Measurements from ENCODE around the gene INPP5K. TPM values are rescaled to one million over a fixed set of nuclear protein-coding genes. Genes with fewer than 3 reads are reported as not detected.

INPP5K gene
- total and polyA plus RNA-seq, 7 donors, result 25.7 to 66.5 (median 41.0) TPM

- H3K9me3 ChIP-seq, result no peaks in the 10 kb centered on the region
- intact Hi-C loops (cut with DNase I), result no loop called here
- no peak overlapping the region for H3K4me3 ChIP-seq
- H3K27me3 ChIP-seq, result no peaks in the 10 kb centered on the region
- H3K36me3 ChIP-seq, result peaks cover 38 to 80% (median 39%) of the 10 kb centered on the region in 4 donors
- no peak for DNase-seq
- TF ChIP-seq POLR2AphosphoS5 (IDR thresholded peaks at IDR 0.05) (peak in 1 of 4 donors; percentile 13), POLR2A (IDR thresholded peaks at IDR 0.05) (no peak)
- peak overlapping the region; percentile 27 to 100 (median 66) for H3K27ac ChIP-seq
- WGBS, 2 donors, result 81 to 86% methylated on average over 18 of the region's 18 CpGs
- peaks cover 0 to 52% (median 40%) of the 10 kb centered on the region in 4 donors for H3K4me1 ChIP-seq
Observed at GRCh38 chr17:1480747-1481465, 35.5 kb downstream of the INPP5K start.

GRCh38 chr17:1478418-1478817 is 38.0 kb downstream of the INPP5K start:
- H3K4me3 ChIP-seq, result no peak overlapping the region
- DNase-seq, result no peak
- H3K27ac ChIP-seq, result peak overlapping the region in 1 of 4 donors; percentile 21
- peaks cover 0 to 34% (median 24%) of the 10 kb centered on the region in 4 donors for H3K4me1 ChIP-seq
- no peaks in the 10 kb centered on the region for H3K27me3 ChIP-seq
- TF ChIP-seq POLR2A (IDR thresholded peaks at IDR 0.05) (no peak), POLR2AphosphoS5 (IDR thresholded peaks at IDR 0.05) (no peak), CTCF (IDR thresholded peaks at IDR 0.05) (no peak), EP300 (IDR thresholded peaks at IDR 0.05) (no peak)
- intact Hi-C loops (cut with DNase I), result no loop called here
- WGBS, 2 donors, result 88 to 92% methylated on average over 26 of the region's 26 CpGs
- H3K36me3 ChIP-seq, result peaks cover 41 to 98% (median 56%) of the 10 kb centered on the region in 4 donors
- no peaks in the 10 kb centered on the region for H3K9me3 ChIP-seq

- Histone ChIP-seq H3K9me3 (no peaks in the 10 kb centered on the region), H3K27me3 (no peaks in the 10 kb centered on the region), H3K4me3 (no peak overlapping the region), H3K36me3 (peaks cover 52 to 99% (median 73%) of the 10 kb centered on the region in 4 donors), H3K27ac (peak overlapping the region; percentile 17 to 28 (median 24)), H3K4me1 (peaks cover 0 to 7% (median 0%) of the 10 kb centered on the region in 4 donors)
- TF ChIP-seq CTCF (IDR thresholded peaks at IDR 0.05) (no peak), POLR2A (IDR thresholded peaks at IDR 0.05) (no peak), POLR2AphosphoS5 (IDR thresholded peaks at IDR 0.05) (no peak), EP300 (IDR thresholded peaks at IDR 0.05) (no peak)
- 87 to 93% methylated on average over 15 of the region's 15 CpGs for WGBS, 2 donors
- intact Hi-C loops (cut with DNase I), result no loop called here
- no peak for DNase-seq
Observed at GRCh38 chr17:1475321-1475854, 41.0 kb downstream of the INPP5K start.

DNA sequence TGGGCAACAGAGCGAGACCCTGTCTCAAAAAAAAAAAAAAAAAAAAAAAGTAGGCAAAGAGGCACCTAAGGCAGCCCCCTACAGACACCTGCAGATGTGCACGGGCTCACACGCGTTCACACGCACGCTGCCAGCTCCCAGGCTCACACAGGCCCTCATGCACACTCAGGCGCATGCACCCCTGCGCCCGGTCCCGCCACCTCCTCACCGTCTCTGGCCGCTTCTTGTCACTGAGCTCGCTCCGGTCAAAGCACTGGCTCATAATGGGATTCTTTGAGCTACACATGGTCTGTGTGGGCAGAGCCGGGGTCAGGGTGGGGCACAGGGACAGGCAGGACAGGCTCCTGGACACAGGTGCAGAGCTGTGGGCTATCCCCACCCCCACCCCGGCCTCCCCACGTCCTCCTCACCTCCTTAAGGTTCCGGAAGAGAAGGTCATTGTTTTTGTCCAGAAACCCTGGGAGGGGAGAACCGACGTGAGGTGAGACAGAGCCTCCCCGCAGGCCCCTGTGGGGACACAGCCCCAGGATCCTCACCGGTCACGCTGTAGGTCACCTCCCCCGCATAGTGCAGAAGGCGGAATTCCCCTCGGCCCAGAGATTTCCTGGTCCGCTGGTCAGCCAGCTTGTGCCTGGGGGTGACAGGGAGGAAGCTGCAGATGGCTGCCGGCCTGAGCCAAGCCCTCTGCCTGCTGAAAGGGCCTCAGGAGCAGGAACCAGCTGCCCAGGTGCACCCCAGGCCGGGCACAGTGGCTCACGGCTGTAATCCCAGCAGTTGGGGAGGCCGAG is 41.8 kb downstream of the INPP5K start:
- no peak for TF ChIP-seq POLR2AphosphoS5 (IDR thresholded peaks at IDR 0.05)
- TF ChIP-seq EP300 (IDR thresholded peaks at IDR 0.05), result no peak
- no peak for TF ChIP-seq POLR2A (IDR thresholded peaks at IDR 0.05)
- 77 to 91% methylated on average over 31 of the region's 31 CpGs for WGBS, 2 donors
- Histone ChIP-seq H3K4me1 (peaks cover 0 to 7% (median 0%) of the 10 kb centered on the region in 4 donors), H3K9me3 (no peaks in the 10 kb centered on the region), H3K4me3 (no peak overlapping the region), H3K27me3 (no peaks in the 10 kb centered on the region), H3K27ac (peak overlapping the region in 3 of 4 donors; percentile 24 to 31 (median 25)), H3K36me3 (peaks cover 57 to 99% (median 78%) of the 10 kb centered on the region in 4 donors)
- no peak for DNase-seq
- intact Hi-C loops (cut with DNase I), result no loop called here

DNA sequence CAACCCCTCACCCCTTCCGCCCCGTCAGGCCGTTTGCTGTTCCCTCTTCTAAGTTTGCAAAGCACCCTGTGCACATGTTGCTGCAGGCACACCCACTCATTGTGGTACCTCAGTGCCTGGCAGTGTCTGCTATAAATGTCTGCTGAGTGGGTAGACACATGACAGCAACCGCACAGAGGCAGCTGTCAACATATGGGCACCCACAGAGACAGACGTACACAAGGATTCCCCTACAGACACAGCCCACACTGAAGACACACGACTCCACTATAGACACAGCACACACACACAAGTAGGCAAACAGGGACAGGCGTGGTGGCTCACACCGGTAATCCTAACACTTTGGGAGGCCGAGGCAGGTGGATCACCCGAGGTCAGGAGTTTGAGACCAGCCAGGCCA is 42.6 kb downstream of the INPP5K start:
- Histone ChIP-seq H3K4me3 (no peak overlapping the region), H3K9me3 (no peaks in the 10 kb centered on the region), H3K36me3 (peaks cover 56 to 99% (median 77%) of the 10 kb centered on the region in 4 donors), H3K27me3 (no peaks in the 10 kb centered on the region), H3K27ac (no peak overlapping the region), H3K4me1 (peaks cover 0 to 7% (median 0%) of the 10 kb centered on the region in 4 donors)
- intact Hi-C loops (cut with DNase I), result no loop called here
- 66 to 88% methylated on average over 10 of the region's 10 CpGs for WGBS, 2 donors
- TF ChIP-seq POLR2AphosphoS5 (IDR thresholded peaks at IDR 0.05) (no peak), CTCF (IDR thresholded peaks at IDR 0.05) (no peak), EP300 (IDR thresholded peaks at IDR 0.05) (no peak)
- no peak for DNase-seq
